ENCODE measurements around the gene KCMF1. TPM values are rescaled to one million over a fixed set of nuclear protein-coding genes. Genes with fewer than 3 reads are reported as not detected.

KCMF1 gene
- total and polyA plus RNA-seq, 9 of the 15 experiments (the other 6 are each of a cell fraction or from before 2014, with no cell fraction given): 6.8 to 88.2 (median 46.5) TPM

DNA sequence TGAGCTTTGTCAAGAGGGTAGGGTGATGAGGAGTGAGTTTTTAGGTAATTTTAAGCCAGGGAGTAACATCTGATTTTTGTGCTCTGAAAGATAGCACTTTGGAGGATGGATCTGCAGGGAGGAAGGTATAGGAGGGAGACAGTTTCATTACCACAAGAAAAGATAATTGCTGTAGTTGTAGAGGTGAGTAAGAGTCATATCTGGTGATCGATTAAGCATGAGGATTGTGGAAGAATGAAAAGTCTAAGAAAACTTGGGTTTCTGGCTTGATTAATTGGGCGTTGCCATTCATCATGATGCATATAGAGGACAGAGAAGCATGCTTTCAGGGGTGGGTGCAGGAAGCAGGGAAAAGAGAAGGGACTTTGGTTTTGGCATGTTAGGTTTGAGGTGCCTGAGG lies 18.5 kb downstream of the KCMF1 start:
- H3K4me3 ChIP-seq: no peak overlapping the region
- H3K27me3 ChIP-seq (ENCODE audit: control insufficient read depth in 2 of 2, insufficient read depth in 2 of 2, low read length in 2 of 2): no peaks in the 10 kb centered on the region
- H3K36me3 ChIP-seq (ENCODE audit: control insufficient read depth, insufficient read depth, low read length): peaks cover 7% of the 10 kb centered on the region; the same call in 1 of the 3 replicates
- no peaks in the 10 kb centered on the region for H3K9me3 ChIP-seq (replicated peaks; ENCODE audit: control insufficient read depth, insufficient read depth, low read depth, low read length)
- H3K27ac ChIP-seq (ENCODE audit: extremely low read depth, low read depth, low read length): no peak overlapping the region
- peaks cover 13 to 16% of the 10 kb centered on the region in 2 experiments; a peak in 4 of 5 replicates for H3K4me1 ChIP-seq (replicated peaks in 1 of 2; ENCODE audit: control insufficient read depth in 2 of 2, insufficient read depth in 2 of 2, low read length in 2 of 2)
- CTCF ChIA-PET (ENCODE audit: low intra/inter-chr PET ratio): no interaction called here
- H3K9ac ChIP-seq (ENCODE audit: insufficient read depth in 1 of 2, low read depth in 2 of 2, low read length in 2 of 2): no peak overlapping the region
- POLR2A ChIA-PET: no interaction called here
- no TSS peak for BruUV-seq (replicated peaks)
- H3K9me1 ChIP-seq (ENCODE audit: control insufficient read depth, insufficient read depth, low read length): no peaks in the 10 kb centered on the region
- H4K20me1 ChIP-seq (replicated peaks; ENCODE audit: control insufficient read depth, insufficient read depth, low read length): peaks cover 41% of the 10 kb centered on the region
- FAIRE-seq: no peak
- in situ Hi-C loops (cut with MboI): no loop called here
- intact Hi-C loops (cut with micrococcal nuclease): no loop called here
- TF ChIP-seq POLR2H (tag; IDR thresholded peaks at IDR 0.05; ENCODE audit: low read depth) (no peak), PHB2 (IDR thresholded peaks at IDR 0.05; ENCODE audit: low read depth) (no peak), HDAC1 (IDR thresholded peaks at IDR 0.05) (no peak), FUS (optimal IDR thresholded peaks at IDR 0.05; ENCODE audit: low read depth, low read length) (no peak), DMBX1 (CRISPR knock-in tag; IDR thresholded peaks at IDR 0.05; ENCODE audit: borderline replicate concordance) (no peak), MYNN (IDR thresholded peaks at IDR 0.05) (no peak), MYNN (CRISPR knock-in tag; IDR thresholded peaks at IDR 0.05) (no peak), TARDBP (IDR thresholded peaks at IDR 0.05) (no peak)
- TF ChIP-seq, protein P1, sequence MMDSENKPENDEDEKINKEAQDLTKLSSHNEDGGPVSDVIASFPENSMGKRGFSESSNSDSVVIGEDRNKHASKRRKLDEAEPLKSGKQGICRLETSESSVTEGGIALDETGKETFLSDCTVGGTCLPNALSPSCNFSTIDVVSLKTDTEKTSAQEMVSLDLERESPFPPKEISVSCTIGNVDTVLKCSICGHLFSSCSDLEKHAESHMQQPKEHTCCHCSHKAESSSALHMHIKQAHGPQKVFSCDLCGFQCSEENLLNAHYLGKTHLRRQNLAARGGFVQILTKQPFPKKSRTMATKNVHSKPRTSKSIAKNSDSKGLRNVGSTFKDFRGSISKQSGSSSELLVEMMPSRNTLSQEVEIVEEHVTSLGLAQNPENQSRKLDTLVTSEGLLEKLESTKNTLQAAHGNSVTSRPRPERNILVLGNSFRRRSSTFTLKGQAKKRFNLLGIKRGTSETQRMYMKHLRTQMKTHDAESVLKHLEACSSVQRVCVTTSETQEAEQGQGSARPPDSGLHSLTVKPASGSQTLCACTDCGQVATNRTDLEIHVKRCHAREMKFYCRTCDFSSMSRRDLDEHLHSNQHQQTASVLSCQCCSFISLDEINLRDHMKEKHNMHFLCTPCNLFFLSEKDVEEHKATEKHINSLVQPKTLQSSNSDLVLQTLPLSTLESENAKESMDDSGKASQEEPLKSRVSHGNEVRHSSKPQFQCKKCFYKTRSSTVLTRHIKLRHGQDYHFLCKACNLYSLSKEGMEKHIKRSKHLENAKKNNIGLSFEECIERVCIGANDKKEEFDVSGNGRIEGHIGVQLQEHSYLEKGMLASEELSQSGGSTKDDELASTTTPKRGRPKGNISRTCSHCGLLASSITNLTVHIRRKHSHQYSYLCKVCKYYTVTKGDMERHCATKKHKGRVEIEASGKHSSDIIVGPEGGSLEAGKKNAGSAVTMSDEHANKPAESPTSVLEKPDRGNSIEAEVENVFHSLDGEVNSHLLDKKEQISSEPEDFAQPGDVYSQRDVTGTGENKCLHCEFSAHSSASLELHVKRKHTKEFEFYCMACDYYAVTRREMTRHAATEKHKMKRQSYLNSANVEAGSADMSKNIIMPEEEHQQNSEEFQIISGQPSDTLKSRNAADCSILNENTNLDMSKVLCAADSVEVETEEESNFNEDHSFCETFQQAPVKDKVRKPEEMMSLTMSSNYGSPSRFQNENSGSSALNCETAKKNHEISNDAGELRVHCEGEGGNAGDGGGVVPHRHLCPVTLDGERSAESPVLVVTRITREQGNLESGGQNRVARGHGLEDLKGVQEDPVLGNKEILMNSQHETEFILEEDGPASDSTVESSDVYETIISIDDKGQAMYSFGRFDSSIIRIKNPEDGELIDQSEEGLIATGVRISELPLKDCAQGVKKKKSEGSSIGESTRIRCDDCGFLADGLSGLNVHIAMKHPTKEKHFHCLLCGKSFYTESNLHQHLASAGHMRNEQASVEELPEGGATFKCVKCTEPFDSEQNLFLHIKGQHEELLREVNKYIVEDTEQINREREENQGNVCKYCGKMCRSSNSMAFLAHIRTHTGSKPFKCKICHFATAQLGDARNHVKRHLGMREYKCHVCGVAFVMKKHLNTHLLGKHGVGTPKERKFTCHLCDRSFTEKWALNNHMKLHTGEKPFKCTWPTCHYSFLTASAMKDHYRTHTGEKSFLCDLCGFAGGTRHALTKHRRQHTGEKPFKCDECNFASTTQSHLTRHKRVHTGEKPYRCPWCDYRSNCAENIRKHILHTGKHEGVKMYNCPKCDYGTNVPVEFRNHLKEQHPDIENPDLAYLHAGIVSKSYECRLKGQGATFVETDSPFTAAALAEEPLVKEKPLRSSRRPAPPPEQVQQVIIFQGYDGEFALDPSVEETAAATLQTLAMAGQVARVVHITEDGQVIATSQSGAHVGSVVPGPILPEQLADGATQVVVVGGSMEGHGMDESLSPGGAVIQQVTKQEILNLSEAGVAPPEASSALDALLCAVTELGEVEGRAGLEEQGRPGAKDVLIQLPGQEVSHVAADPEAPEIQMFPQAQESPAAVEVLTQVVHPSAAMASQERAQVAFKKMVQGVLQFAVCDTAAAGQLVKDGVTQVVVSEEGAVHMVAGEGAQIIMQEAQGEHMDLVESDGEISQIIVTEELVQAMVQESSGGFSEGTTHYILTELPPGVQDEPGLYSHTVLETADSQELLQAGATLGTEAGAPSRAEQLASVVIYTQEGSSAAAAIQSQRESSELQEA (IDR thresholded peaks at IDR 0.05; ENCODE audit: low read depth): no peak
- 69% methylated on average over 2 of the region's 2 CpGs for WGBS (ENCODE audit: insufficient coverage, low coverage, missing lambda C conversion rate)
- DNase-seq (ENCODE audit: extremely low read depth in 1 of 4, low spot score in 3 of 4): no peak
- H3K79me2 ChIP-seq (ENCODE audit: control insufficient read depth, insufficient read depth, low read length): peaks cover 95% of the 10 kb centered on the region
- no peak overlapping the region for H2AFZ ChIP-seq (ENCODE audit: low read depth, low read length)
- H3K4me2 ChIP-seq (ENCODE audit: insufficient read depth, low read length): no peak overlapping the region
- no peak; the same call in 2 of the 3 replicates for ATAC-seq

All from K562 (cell line).